ENCODE measurements around the gene CNBD2.
"Not testable (repeated sequence)": the region's sequence is repeated elsewhere in the genome, so short reads cannot be mapped to it uniquely, and the experiment has no call there.

Gene CNBD2

DNA sequence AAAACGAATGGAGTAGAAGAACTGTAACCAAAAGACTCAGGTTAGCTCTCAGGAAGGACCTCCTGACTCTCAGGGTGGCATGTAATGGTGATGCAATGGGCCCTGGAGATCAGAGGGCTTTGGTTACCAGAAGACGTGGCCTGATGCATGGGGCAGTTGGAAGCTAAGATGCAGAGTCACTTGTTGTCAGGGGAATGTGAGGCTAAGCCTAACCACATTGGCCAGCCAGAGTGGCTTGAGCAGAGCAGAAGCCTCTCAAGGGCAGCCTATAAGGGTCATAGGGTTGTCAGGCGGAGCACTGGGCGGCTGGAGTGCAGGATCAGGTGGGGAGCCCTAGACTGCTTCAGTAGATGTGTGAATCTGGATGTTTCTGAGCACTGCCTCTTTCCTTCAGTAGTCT, 5.9 kb downstream of the CNBD2 start:
- in situ Hi-C loops (cut with MboI; ENCODE audit: low sequenced_read_pairs): no loop called here

DNA sequence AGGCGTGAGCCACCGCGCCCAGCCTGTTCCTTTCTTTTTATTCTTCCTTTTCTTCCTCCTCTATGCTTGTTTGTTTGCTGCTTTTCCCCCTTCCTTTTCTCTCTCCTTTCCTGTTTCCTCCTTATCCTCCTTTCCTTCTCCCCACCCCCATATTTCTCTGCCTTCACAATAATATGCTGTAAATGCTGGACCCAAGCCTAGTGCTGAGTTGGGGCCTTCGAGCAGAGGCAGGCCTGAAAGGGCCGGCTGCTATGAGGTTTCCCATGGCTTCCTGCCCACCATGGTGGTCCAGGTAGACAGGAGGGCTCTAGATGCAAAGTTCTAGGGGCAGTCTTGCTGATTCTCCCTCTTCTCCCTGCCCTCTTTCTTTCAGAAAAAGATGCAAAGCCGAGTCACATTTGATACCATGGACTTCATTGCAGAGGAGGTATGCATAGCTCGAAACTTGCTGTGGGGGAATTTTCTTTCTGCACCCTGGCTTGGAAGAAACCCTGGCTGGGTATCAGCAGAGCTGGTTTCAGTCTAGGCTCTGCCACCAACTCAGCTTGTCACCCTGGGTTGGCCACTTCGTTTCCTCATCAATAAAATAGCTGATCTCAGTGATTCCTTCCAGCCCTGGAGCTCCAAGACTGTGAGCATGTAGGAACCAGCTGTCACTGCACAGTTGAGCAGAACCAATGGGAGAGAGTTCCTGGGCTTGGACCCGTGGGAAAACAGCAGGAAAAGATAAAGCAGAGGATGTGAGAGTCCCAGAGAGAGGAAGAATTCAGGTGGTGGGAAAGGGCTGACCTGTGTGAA, 7.4 kb downstream of the CNBD2 start:
- in situ Hi-C loops (cut with MboI; ENCODE audit: low sequenced_read_pairs): no loop called here

DNA sequence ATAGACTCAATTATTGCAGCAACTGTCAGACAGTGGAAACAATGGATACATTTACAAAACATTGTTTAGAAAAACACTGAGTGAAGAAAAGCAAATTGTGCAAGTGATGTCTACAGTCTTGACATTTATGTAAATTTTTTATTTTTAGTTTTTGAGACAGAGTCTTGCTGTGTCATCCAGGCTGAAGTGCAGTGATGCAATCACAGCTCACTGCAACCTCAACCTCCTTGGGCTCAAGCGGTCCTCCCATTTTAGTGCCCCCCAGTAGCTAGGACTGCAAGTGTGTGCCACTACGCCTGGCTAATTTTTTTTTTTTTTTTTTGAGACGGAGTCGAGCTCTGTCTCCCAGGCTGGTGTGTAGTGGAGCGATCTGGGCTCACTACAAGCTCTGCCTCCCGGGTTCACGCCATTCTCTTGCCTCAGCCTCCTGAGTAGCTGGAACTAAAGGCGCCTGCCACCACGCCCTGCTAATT, 9.7 kb downstream of the CNBD2 start:
- in situ Hi-C loops (cut with MboI; ENCODE audit: low sequenced_read_pairs): no loop called here

DNA sequence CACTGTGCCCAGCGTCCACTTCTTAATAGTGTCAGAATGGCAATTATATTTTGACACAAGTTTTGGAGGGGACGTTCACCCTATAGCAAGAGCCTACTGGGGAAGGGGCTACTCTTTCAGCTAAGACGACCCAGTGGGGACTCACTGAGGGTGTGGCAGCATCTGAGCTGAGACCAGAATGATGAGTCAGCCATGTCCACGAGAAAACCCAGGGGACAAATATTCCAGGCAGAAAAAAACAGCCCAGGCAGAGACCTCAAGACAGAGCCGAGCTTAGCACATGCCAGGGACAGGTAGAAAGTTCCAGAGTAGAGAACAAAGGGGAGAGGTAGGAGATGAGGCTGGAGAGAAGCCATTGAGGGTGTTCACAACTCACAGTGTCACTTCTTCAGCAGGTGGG, 11.2 kb downstream of the CNBD2 start:
- in situ Hi-C loops (cut with MboI; ENCODE audit: low sequenced_read_pairs): no loop called here

DNA sequence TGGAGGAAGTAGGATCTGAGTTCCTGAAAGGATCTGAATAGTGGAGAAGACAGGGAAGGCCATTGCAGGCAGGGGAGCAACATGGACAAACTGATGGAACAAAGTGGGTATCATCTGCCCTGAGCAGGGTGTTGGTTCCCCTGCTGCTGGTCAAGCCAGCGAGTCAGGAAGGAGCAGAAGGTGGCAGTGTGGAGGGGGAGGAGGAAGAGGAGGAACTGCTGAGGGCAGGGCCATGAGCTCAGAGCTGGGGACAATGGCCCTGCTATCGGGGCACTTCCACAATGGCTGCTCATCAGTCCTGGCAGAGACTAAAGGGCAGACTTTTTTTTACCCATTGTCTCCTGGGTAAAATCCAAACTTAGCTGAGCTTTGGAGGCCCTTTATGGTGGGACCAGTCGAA, 13.6 kb downstream of the CNBD2 start:
- in situ Hi-C loops (cut with MboI; ENCODE audit: low sequenced_read_pairs): loop anchor here (10.0 kb wide), 1 partner anchor 153 kb away; no protein-coding TSS in a partner anchor

DNA sequence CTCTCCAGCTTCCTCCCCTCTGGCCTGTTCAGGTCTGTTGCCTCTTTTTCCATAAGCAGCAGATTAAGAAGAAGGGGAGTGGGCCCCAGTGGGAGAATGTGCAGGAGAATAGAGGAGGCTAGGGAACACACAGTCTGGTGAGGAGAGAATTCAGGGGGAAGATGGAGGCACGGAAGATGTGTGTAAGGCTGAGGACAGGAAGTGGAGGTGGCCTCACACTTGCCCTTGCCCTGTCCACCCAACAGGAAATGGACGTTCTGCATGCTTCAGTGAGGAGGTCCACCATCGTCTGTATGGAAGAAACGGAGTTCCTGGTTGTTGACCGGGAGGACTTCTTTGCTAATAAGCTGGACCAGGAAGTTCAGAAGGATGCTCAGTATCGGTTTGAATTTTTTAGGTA, 16.0 kb downstream of the CNBD2 start:
- in situ Hi-C loops (cut with MboI; ENCODE audit: low sequenced_read_pairs): loop anchor here (10.0 kb wide), 1 partner anchor 150 kb away; no protein-coding TSS in a partner anchor

DNA sequence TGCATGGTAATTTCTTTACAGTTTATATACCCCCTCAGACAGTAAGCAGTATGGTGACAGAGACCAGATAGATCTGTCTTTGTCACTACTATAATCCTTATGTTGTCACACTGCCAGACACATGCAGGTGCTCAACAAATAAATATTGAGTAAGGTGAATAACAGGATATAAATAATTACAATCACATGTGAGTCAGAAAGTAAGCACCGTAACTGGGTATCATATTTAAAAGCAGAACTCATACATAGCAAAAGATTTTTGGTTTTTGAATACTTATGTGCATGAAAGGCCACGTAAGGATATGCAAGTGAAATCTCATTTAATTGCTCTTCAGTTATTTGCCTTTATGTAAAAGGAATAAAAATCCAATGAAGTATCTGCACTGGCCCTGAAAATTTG, 17.4 kb downstream of the CNBD2 start:
- in situ Hi-C loops (cut with MboI; ENCODE audit: low sequenced_read_pairs): loop anchor here (10.0 kb wide), 1 partner anchor 149 kb away; no protein-coding TSS in a partner anchor

DNA sequence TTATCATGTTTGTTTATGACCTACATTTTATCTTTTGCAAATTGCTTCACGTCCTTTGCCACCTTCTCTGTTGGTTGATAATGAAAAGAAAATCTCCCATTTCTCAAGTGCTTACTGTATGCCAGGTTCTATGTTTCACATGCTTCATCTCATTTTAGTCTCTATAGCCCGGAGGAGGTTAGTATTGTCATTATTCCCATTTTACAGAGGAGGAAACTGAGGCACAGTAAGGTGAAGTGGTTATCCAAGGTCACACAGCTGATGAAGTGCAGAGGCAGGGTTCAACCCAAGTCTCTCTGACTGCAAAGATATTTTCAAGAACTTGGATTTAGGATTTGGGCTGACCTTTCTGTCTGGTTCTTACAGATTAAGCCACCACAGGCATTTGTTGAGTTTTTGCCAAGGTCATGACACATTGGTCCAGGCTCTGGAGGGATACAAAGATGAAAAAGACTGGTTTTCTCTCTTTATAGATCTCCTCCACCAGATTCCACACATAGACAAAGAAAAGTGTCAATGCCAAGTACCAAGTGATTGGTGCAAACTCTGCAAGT, 20.6 kb downstream of the CNBD2 start:
- in situ Hi-C loops (cut with MboI; ENCODE audit: low sequenced_read_pairs): loop anchor here (10.0 kb wide), 1 partner anchor 146 kb away; no protein-coding TSS in a partner anchor

DNA sequence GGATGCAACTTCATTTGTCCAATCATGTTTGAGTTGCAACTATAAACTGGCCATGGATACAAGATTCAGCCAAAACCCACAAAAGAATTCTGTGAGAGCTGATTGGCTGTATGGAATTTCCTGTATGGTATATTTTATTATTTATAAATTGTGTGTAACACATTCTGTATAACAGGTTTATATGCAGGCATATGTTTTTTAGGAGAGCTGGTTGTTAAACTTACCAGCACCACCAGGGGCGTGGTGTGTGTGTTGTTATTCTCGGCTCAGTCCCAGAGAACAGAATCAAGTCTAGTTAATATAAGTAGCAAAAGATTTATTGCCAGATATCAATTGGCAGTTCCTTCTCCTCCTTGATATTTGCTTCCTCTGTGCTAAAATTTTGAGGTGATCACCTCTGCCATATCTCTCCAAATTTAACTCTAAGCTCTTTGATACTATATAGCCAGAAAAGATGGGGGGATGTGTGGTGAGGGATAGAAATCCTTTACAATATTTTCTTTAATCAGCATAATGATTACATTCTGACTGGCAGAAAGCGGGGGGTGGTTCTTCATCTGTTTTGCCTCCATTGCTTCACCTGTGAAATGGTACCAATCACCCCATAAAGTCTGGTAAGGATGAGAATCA, 22.9 kb downstream of the CNBD2 start:
- in situ Hi-C loops (cut with MboI; ENCODE audit: low sequenced_read_pairs): no loop called here

DNA sequence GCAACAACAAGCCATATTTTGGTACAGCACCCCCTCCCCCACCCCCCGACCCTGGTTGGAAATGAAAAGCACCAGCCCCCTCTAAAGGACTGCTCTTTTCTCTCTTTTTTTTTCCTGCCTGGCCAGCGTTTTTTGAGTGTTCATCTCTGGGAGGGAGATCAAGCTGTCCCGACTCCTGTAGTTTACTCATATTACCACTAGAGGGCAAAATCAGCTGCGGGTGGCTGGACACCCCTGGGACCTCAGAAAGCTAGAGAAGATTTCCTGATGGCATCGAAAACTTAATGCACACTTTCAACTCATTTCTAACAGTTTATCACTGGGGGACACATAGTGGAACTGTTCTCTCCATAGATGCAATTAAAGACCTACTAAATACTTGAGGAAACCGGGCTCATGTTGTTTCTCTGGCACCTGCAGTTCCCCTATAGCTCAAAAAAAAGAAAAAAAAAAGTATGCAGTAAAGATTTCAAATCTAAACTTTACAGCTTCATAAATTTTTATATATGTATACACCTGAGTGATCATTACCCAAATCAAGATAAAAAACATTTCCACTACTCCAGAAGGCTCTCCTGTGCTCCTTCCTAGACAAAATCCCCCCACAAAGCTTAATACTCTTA, 24.4 kb downstream of the CNBD2 start:
- in situ Hi-C loops (cut with MboI; ENCODE audit: low sequenced_read_pairs): no loop called here

DNA sequence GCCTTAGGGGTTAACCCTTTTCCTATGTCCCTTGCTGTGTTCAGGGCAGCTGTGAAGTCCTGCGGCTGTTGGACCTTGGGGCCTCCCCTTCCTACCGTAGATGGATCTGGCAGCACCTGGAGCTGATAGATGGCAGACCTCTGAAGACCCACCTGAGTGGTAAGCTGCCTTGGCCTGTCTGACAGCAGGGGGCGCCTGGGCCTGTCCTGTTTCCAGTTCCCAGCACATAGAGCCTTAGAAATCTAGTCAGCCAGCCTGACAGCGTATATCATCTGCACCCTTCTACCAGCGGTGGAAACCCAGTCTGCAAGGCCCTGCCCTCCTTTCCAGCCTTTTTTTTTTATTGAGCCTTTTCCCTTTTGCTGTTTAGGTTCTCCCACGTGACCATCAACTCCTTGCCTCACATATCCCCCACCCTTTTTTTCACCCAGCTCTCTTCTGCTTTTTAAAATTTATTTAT, 26.6 kb downstream of the CNBD2 start:
- in situ Hi-C loops (cut with MboI; ENCODE audit: low sequenced_read_pairs): no loop called here

DNA sequence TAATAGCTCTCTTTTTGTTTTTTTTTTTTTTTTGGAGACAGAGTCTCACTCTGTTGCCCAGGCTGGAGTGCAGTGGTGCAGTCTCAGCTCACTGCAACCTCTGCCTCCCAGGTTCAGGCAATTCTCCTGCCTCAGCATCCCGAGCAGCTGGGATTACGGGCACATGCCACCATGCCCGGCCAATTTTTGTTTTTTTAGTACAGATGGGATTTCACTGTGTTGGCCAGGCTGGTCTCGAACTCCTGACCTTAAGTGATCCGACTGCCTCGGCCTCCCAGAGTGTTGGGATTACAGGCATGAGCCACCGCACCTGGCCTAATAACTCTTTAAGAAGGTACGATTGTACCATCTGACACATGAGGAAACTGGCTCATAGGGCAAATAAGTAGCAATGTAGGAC, 28.1 kb downstream of the CNBD2 start:
- in situ Hi-C loops (cut with MboI; ENCODE audit: low sequenced_read_pairs): not testable (repeated sequence)

DNA sequence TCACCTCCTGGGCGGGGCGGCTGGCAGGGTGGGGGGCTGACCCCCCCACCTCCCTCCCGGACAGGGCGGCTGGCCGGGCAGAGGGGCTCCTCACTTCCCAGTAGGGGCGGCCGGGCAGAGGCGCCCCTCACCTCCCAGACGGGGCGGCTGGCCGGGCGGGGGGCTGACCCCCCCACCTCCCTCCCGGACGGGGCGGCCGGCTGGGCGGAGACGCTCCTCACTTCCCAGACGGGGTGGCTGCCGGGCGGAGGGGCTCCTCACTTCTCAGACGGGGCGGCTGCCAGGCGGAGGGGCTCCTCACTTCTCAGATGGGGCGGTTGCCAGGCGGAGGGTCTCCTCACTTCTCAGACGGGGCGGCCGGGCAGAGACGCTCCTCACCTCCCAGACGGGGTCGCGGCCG, 32.9 kb downstream of the CNBD2 start:
- in situ Hi-C loops (cut with MboI; ENCODE audit: low sequenced_read_pairs): not testable (repeated sequence)

DNA sequence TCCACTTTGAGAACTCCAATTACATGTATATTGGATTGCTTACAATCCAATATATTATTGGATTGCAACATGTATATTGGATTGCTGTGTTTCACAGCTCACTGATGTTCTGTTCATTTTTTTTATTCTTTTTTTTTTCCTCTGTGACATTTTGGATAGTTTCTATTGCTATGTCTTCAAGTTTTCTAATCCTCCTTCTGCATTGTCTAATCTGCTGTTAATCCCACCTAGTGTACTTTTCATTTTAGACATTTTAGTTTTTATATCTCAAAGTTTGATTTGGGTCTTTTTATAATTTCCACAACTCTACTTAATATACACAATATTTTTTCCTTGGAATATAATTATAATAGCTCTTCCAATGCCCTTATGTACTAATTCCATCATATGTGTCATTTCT, 34.5 kb downstream of the CNBD2 start:
- in situ Hi-C loops (cut with MboI; ENCODE audit: low sequenced_read_pairs): no loop called here

DNA sequence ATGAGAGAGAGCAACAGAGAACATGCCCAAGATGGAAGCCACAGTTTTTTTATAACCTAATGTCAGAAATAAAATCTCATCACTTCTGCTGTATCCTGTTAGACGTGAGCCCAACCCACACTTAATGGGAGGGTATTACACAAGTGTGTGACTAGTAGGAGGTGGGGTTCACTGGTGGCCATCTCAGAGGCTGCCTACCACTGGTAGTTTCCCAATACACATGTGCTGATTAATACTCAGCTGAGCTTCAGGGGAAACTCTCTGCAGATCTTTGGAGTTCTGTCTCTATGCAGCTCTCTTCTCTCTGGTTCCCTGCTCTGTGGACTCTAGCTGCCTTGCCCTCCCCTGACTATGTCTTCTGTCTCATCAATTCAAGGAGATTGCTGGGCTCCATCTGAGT, 35.7 kb downstream of the CNBD2 start:
- in situ Hi-C loops (cut with MboI; ENCODE audit: low sequenced_read_pairs): no loop called here

DNA sequence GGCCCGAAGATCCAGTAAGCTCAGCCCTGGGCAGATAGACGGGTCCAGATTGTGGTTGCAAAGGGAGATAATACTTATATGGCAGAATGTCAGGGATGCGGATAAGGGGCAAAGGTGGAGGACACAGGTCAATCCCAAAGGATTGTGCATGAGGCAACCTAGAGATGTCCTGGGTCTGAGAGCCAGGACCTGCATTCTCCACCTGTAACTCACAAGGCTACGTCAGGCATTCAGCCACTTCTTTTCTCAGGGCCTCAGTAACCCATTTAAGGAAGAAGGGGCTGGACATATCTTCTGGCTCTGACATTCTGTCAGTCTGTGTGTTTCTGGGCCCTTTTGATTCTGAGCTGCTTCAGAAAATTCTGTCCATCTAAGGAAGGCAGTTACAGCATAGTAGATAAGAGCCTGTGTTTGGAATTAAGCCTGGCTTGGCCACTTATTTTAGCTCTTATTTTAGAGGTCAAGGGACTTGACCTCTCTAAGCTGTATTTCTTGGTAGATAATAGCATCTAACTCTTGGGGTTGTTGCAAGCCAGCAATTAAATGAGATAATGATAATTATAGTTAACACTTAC, 40.2 kb downstream of the CNBD2 start:
- in situ Hi-C loops (cut with MboI; ENCODE audit: low sequenced_read_pairs): no loop called here

DNA sequence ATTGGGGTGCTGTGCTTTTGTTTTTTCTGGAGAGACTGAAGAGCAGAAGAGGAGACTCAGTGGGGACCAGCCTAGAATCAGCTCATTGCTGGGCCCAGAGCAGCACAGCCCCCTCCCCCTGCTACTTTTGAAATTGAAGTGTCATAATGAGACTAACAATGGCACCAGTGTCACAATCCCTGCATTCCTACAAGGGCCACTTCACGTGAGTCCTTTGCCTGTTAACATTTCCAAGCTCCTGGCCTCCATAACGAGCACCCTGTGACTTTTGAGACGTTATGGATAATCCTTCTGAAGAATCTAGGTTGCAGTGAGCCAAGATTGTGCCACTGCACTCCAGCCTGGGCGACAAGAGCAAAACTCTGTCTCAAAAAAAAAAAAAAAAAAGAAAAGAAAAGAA, 41.7 kb downstream of the CNBD2 start:
- in situ Hi-C loops (cut with MboI; ENCODE audit: low sequenced_read_pairs): no loop called here

DNA sequence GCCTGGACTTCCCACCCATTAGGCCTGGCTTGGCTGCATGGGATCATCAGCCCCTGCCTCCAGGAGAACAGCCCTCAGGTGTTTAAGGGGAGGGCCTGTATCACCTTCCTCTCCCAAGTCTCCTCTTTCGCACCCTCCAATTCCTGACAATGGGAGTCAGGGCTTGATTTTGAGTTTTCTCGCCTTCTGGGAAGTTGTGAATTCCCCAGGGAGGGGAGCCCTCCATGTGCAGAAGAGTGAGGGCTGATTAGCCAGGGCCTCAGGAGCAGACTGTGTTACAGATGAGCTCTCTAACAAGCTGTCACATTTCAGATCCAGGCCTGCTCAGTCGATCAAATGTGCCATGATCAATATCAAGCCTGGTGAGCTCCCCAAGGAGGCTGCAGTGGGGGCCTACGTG, 42.4 kb downstream of the CNBD2 start:
- in situ Hi-C loops (cut with MboI; ENCODE audit: low sequenced_read_pairs): no loop called here

DNA sequence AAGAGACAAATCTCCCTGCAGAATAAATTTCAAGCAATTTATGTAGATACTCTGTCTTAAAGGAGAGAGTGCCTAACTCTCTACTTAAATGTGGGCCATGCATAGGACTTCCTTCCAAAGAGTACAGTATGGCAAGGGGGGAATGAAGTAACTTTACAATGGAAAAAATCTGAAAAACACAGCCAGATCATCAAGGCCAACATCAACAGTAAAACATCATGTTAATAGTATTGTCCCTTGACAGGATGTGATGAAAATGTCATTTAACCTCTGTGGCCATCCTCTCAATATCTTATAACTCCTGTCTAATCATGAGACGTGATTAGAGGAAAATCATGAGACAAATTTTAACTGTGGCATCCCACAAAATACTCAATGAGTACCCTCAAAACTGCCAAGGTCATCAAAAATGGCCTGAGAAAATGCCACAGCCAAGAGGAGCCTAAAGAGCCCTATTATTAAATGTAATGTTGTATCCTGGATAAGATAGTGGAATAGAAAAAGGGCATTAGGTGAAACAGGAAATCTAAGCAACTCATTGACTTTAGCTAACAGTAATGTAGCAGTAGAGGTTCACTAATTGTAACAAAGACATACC, 47.5 kb downstream of the CNBD2 start:
- in situ Hi-C loops (cut with MboI; ENCODE audit: low sequenced_read_pairs): no loop called here

DNA sequence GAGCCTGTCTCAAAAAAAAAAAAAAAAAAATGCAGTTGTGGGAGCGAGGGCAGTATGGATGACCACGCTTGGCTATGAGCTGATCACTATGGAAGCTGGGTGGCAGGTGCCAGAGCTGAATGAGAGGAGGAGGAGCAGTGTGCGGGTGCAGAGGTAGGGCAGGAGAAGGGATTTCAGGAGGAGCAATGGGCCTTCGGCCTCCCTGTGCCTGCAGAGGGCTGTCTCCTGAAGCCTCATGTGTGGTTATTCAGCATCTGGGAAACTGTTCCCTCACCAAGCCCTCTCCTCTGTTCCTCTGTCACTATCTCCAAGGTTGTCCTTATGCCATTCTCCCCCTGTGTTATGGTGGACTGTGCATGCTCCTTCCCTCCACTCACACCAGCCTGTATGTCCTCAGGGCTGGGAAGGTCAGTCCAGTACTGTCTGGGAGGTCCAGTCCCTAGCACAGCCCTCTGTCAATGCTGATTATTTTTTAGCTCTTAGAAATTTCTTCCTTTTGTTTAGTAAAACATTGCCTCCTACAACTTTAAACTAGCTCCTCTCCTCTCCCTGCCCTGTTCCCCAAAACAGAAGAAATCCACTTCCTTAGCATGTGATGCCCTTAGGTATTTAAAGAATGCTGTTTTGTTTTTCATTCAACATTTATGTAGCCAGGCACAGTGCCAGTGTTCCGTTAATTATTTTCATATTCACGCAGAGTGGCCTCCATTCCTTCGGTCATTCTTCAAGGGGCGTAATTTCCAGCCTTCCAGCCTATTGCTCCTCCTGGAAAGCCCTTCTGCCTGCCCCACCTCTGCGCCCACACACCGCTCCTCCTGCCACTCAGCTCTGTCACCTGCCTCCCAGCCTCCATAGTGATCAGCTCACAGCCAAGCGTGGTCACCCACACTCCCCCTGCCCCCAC, 48.9 kb downstream of the CNBD2 start:
- in situ Hi-C loops (cut with MboI; ENCODE audit: low sequenced_read_pairs): no loop called here
